Measurements from ENCODE around the gene ING2. TPM values are rescaled to one million over a fixed set of nuclear protein-coding genes. Genes with fewer than 3 reads are reported as not detected.
"Not testable (repeated sequence)": the region's sequence is repeated elsewhere in the genome, so short reads cannot be mapped to it uniquely, and the experiment has no call there.

Gene ING2
- total RNA-seq, 1 donor from 2014 or later: 5.7 TPM

DNA sequence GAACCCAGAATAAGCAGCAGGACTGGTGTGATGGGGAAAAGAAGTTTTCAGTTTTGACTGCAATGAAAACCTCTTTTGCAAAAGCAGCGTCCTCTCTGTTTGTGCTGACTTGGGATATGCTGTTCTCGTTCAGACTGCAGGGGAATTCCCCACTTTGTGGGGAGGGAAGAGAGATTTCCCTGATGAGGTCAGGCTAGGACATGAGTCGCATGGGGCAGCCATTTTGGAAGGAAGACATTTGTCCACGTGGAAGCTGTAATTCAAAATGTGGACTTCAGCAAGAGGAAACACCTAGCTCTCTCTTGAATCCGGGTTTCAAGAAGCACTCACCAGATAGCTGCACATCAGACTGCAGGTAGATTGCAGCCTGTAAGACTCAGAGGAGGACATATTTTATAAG is 39.3 kb downstream of the ING2 start:
- peaks cover 0 to 3% (median 0%) of the 10 kb centered on the region in 3 donors for H3K9me3 ChIP-seq (ENCODE audit: control insufficient read depth in 3 of 3, low read length in 3 of 3)
- no peak overlapping the region for H3K9ac ChIP-seq (ENCODE audit: low read depth in 1 of 3, low read length in 3 of 3)
- peaks cover 0 to 3% (median 0%) of the 10 kb centered on the region in 3 donors for H3K27me3 ChIP-seq (ENCODE audit: control insufficient read depth in 3 of 3, insufficient read depth in 3 of 3, low read length in 3 of 3)

DNA sequence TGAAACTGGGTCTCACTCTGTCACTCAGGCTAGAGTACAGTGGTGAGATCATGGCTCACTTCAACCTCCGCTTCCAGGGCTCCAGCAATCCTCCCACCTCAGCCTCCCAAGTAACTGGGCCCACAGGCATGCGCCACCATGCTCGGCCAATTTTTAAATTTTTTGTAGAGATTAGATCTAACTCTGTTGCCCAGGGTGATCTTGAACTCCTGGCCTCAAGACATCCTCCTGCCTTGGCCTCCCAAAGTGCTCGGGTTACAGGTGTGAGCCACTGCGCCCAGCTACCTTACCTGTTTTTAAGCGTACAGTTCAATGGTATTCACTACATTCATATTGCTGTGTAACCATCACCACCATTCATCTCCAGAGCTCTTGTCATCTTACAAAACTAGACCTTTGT is 41.5 kb downstream of the ING2 start:
- H3K9me3 ChIP-seq (ENCODE audit: control insufficient read depth in 3 of 3, low read length in 3 of 3): peaks cover 0 to 3% (median 0%) of the 10 kb centered on the region in 3 donors
- no peaks in the 10 kb centered on the region for H3K4me1 ChIP-seq (ENCODE audit: control insufficient read depth in 3 of 3, insufficient read depth in 3 of 3, low read length in 3 of 3)
- H3K27me3 ChIP-seq (ENCODE audit: control insufficient read depth in 3 of 3, insufficient read depth in 3 of 3, low read length in 3 of 3): peaks cover 0 to 4% (median 0%) of the 10 kb centered on the region in 3 donors
- H3K4me3 ChIP-seq (ENCODE audit: low read length in 3 of 3): no peak overlapping the region
- no peaks in the 10 kb centered on the region for H3K36me3 ChIP-seq (ENCODE audit: control insufficient read depth in 3 of 3, insufficient read depth in 3 of 3, low read length in 3 of 3)
- H3K27ac ChIP-seq (ENCODE audit: low read depth, low read length): no peak overlapping the region
- H3K9ac ChIP-seq (ENCODE audit: low read depth in 1 of 3, low read length in 3 of 3): no peak overlapping the region

More for the DNA sequence above, 39.3 kb downstream of the ING2 start:
- H3K36me3 ChIP-seq (ENCODE audit: control insufficient read depth in 3 of 3, insufficient read depth in 3 of 3, low read length in 3 of 3): no peaks in the 10 kb centered on the region
- H3K4me3 ChIP-seq (ENCODE audit: low read length in 3 of 3): no peak overlapping the region
- H3K4me1 ChIP-seq (ENCODE audit: control insufficient read depth in 3 of 3, insufficient read depth in 3 of 3, low read length in 3 of 3): peaks cover 0 to 4% (median 0%) of the 10 kb centered on the region in 3 donors
- H3K27ac ChIP-seq (ENCODE audit: low read depth, low read length): no peak overlapping the region

DNA sequence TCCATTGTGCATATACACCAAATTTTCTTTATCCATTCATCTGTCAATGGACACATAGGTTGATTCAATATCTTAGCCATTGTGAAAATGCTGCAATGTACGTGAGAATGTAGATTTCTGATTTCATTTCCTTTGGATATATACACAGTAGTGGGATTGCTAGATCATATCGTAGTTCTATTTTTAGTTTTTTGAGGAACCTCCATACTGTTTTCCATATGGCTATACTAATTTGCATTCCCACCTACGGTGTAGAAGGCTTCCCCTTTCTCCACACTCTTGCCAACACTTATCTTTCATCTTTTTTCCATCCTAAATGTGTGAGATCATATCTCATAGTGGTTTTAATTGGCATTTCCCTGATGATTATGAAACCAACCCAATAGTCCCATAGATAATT is 43.4 kb downstream of the ING2 start:
- peaks cover 0 to 3% (median 0%) of the 10 kb centered on the region in 3 donors for H3K9me3 ChIP-seq (ENCODE audit: control insufficient read depth in 3 of 3, low read length in 3 of 3)
- H3K36me3 ChIP-seq (ENCODE audit: control insufficient read depth in 3 of 3, insufficient read depth in 3 of 3, low read length in 3 of 3): no peaks in the 10 kb centered on the region
- H3K4me3 ChIP-seq (ENCODE audit: low read length in 3 of 3): no peak overlapping the region
- no peaks in the 10 kb centered on the region for H3K4me1 ChIP-seq (ENCODE audit: control insufficient read depth in 3 of 3, insufficient read depth in 3 of 3, low read length in 3 of 3)
- peaks cover 0 to 4% (median 0%) of the 10 kb centered on the region in 3 donors for H3K27me3 ChIP-seq (ENCODE audit: control insufficient read depth in 3 of 3, insufficient read depth in 3 of 3, low read length in 3 of 3)
- H3K9ac ChIP-seq (ENCODE audit: low read depth in 1 of 3, low read length in 3 of 3): no peak overlapping the region
- H3K27ac ChIP-seq (ENCODE audit: low read depth, low read length): no peak overlapping the region

DNA sequence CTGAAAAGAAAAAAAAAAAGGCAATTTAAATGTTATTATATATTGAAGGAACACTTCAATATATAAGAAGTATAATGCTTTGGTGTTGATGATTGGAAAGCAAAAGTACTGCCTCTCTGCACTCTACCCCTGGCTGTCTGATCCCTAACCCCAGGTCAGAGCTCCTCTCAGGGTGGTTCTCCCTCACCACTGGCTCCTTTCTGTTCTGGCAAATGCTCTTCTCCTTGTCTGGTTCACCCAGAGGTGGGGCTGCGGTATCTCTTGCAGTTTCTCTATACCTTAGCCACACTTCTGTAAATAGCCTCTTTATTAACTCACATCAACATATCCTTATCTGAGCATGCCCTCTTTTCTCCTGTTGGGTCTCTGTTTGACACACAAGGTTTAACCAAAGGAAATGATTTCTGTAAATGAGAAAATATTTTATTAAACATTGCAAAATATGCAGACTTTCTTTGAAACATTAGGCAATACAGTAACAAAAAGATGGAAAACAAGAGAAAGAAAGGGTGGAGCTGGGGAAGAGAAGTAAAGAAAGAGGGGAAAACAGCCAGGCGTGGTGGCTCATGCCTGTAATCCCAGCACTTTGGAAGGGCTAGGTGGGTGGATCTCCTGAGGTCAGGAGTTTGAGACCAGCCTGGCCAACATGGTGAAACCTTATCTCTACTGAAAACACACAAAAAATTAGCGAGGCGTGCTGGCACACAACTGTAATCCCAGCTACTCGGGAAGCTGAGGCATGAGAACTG is 45.7 kb downstream of the ING2 start:
- Histone ChIP-seq H3K9me3 (ENCODE audit: control insufficient read depth in 3 of 3, low read length in 3 of 3) (no peaks in the 10 kb centered on the region), H3K36me3 (ENCODE audit: control insufficient read depth in 3 of 3, insufficient read depth in 3 of 3, low read length in 3 of 3) (no peaks in the 10 kb centered on the region), H3K4me1 (ENCODE audit: control insufficient read depth in 3 of 3, insufficient read depth in 3 of 3, low read length in 3 of 3) (no peaks in the 10 kb centered on the region), H3K27me3 (ENCODE audit: control insufficient read depth in 3 of 3, insufficient read depth in 3 of 3, low read length in 3 of 3) (peaks cover 0 to 4% (median 0%) of the 10 kb centered on the region in 3 donors), H3K4me3 (ENCODE audit: low read length in 3 of 3) (no peak overlapping the region), H3K27ac (ENCODE audit: low read depth, low read length) (no peak overlapping the region), H3K9ac (ENCODE audit: low read depth in 1 of 3, low read length in 3 of 3) (no peak overlapping the region)

DNA sequence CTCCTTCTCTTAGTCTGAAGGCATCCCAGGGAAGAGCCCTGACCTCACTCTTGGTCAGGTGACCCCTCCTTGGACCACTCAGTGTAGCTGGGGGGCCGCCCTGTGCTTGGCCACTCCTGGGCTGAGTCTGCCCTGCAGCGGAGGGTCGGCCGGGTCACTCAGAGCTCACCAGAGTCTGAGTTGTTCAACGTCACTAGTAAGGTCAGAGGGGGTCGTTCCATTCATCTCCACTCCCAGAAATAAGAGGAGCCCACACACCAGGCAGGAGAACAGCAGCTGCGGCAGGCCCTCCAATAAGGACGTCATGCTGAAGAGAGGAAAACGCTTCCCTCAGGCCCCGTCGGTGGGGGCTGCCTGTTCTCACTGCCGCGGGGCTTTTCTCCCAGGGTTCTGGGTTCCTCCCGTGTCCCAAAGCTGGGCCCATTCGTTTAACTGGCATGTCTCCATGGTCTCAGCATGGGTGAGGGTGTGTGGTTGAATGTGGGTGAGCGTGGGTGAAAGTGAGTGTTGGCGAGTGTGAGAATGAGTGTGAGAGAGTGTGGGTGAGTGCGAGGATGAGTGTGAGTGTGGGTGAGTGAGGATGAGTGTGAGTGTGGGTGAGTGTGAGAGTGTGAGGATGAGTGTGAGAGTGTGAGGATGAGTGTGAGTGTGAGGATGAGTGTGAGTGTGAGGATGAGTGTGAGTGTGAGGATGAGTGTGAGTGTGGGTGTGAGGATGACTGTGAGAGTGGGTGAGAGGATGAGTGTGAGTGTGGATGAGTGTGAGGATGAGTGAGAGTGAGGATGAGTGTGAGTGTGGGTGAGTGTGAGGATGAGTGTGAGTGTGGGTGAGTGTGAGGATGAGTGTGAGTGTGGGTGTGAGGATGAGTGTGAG is 47.7 kb downstream of the ING2 start:
- no peak overlapping the region for H3K27ac ChIP-seq (ENCODE audit: low read depth, low read length)
- no peaks in the 10 kb centered on the region for H3K36me3 ChIP-seq (ENCODE audit: control insufficient read depth in 3 of 3, insufficient read depth in 3 of 3, low read length in 3 of 3)
- peaks cover 0 to 3% (median 0%) of the 10 kb centered on the region in 3 donors for H3K9me3 ChIP-seq (ENCODE audit: control insufficient read depth in 3 of 3, low read length in 3 of 3)
- no peaks in the 10 kb centered on the region for H3K4me1 ChIP-seq (ENCODE audit: control insufficient read depth in 3 of 3, insufficient read depth in 3 of 3, low read length in 3 of 3)
- H3K9ac ChIP-seq (ENCODE audit: low read depth in 1 of 3, low read length in 3 of 3): no peak overlapping the region
- H3K4me3 ChIP-seq (ENCODE audit: low read length in 3 of 3): no peak overlapping the region
- H3K27me3 ChIP-seq (ENCODE audit: control insufficient read depth in 3 of 3, insufficient read depth in 3 of 3, low read length in 3 of 3): peaks cover 0 to 4% (median 0%) of the 10 kb centered on the region in 3 donors

DNA sequence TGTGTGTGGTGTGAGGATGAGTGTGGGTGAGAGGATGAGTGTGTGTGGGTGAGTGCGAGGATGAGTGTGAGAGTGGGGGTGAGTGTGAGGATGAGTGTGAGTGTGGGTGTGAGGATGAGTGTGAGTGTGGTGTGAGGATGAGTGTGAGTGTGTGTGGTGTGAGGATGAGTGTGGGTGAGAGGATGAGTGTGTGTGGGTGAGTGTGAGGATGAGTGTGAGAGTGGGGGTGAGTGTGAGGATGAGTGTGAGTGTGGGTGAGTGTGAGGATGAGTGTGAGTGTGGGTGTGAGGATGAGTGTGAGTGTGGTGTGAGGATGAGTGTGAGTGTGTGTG is 48.3 kb downstream of the ING2 start:
- H3K36me3 ChIP-seq (ENCODE audit: control insufficient read depth in 3 of 3, insufficient read depth in 3 of 3, low read length in 3 of 3); H3K27ac ChIP-seq (ENCODE audit: low read depth, low read length); H3K9ac ChIP-seq (ENCODE audit: low read depth in 1 of 3, low read length in 3 of 3); H3K9me3 ChIP-seq (ENCODE audit: control insufficient read depth in 3 of 3, low read length in 3 of 3); H3K4me1 ChIP-seq (ENCODE audit: control insufficient read depth in 3 of 3, insufficient read depth in 3 of 3, low read length in 3 of 3); H3K4me3 ChIP-seq (ENCODE audit: low read length in 3 of 3); H3K27me3 ChIP-seq (ENCODE audit: control insufficient read depth in 3 of 3, insufficient read depth in 3 of 3, low read length in 3 of 3): not testable (repeated sequence)

DNA sequence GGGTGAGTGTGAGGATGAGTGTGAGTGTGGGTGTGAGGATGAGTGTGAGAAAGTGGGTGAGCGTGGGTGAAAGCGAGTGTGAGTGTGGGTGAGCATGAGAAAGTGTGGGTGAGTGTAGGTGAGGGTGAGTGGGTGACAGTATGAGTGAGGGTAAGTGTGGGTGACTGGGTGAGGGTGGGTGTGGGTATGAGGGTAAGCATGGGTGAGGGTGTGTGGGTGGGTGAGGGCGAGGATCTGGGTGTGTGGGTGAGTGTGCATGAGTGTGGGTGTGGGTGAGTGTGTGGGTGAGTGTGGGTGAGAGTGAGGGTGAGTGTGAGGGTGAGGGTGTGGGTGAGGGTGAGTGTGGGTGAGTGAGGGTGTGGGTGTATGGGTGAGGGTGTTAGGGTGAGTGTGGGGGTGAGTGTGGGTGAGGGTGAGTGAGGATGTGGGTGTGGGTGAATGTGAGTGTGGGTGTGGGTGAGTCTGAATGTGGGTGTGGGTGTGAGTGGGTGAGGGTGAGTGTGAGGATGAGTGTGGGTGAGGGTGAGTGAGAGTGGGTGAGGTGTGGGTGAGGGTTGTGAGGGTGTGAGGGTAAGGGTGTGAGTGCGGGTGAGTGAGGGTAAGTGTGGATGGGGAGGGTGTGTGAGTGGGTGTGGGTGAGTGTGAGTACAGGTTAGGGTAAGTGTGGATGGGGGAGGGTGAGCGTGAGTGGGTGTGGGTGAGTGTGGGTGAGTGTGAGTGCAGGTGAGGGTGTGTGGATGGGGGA is 48.9 kb downstream of the ING2 start:
- no peaks in the 10 kb centered on the region for H3K36me3 ChIP-seq (ENCODE audit: control insufficient read depth in 3 of 3, insufficient read depth in 3 of 3, low read length in 3 of 3)
- peaks cover 0 to 4% (median 0%) of the 10 kb centered on the region in 3 donors for H3K27me3 ChIP-seq (ENCODE audit: control insufficient read depth in 3 of 3, insufficient read depth in 3 of 3, low read length in 3 of 3)
- H3K9me3 ChIP-seq (ENCODE audit: control insufficient read depth in 3 of 3, low read length in 3 of 3): peaks cover 0 to 3% (median 0%) of the 10 kb centered on the region in 3 donors
- H3K4me1 ChIP-seq (ENCODE audit: control insufficient read depth in 3 of 3, insufficient read depth in 3 of 3, low read length in 3 of 3): no peaks in the 10 kb centered on the region
- H3K27ac ChIP-seq (ENCODE audit: low read depth, low read length): no peak overlapping the region
- H3K4me3 ChIP-seq (ENCODE audit: low read length in 3 of 3): no peak overlapping the region
- H3K9ac ChIP-seq (ENCODE audit: low read depth in 1 of 3, low read length in 3 of 3): no peak overlapping the region

DNA sequence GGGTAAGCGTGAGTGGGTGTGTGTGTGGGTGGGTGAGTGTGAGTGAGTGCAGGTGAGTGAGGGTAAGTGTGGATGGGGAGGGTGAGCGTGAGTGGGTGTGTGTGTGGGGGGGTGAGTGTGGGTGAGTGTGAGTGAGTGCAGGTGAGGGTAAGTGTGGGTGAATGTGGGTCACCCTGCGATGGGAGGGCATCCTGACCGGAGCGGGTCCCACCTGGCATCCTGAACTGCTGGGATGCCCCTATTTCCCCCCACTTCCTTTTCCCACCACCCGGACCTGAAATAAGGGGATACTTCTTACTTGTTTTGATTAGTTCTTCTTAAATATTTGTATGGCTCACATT is 49.5 kb downstream of the ING2 start:
- Histone ChIP-seq H3K27ac (ENCODE audit: low read depth, low read length) (no peak overlapping the region), H3K4me3 (ENCODE audit: low read length in 3 of 3) (no peak overlapping the region), H3K27me3 (ENCODE audit: control insufficient read depth in 3 of 3, insufficient read depth in 3 of 3, low read length in 3 of 3) (no peaks in the 10 kb centered on the region)

DNA sequence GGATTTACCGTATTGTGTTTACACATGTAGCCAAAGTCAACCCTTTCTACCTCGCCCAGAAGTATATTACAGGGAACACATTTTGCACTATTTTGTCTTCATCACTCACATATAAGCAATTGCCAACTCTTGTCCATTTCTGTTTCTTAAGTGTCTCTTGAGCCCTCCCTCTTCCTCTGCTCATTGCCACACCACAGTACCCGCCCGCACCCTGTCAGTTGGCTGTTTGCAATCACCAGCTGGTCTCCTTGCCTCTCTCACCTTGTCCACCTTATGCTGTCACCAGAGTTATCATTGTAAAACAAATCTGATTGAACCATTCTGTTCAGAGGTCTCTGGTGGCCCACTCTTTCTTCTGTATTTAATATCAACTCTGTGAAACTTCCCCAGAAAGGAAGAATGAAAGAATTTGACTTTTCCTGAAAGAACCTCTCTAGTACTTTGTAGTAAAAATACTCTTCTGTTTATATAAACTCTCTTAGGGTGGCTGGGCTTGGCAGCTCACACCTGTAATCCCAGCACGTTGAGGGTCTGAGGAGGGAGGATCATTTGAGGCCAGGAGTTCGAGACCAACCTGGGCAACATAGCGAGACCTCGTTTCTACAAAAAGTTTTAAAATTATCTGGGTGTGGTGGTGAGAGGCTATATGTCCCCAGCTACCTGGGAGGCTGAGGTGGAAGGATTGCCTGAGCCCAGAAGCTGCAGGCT is 50.2 kb downstream of the ING2 start:
- no peaks in the 10 kb centered on the region for H3K36me3 ChIP-seq (ENCODE audit: control insufficient read depth in 3 of 3, insufficient read depth in 3 of 3, low read length in 3 of 3)

More for the DNA sequence above, 49.5 kb downstream of the ING2 start:
- no peaks in the 10 kb centered on the region for H3K4me1 ChIP-seq (ENCODE audit: control insufficient read depth in 3 of 3, insufficient read depth in 3 of 3, low read length in 3 of 3)
- H3K36me3 ChIP-seq (ENCODE audit: control insufficient read depth in 3 of 3, insufficient read depth in 3 of 3, low read length in 3 of 3): no peaks in the 10 kb centered on the region
- H3K9me3 ChIP-seq (ENCODE audit: control insufficient read depth in 3 of 3, low read length in 3 of 3): peaks cover 0 to 3% (median 0%) of the 10 kb centered on the region in 3 donors
- no peak overlapping the region for H3K9ac ChIP-seq (ENCODE audit: low read depth in 1 of 3, low read length in 3 of 3)

More for the DNA sequence above, 50.2 kb downstream of the ING2 start:
- Histone ChIP-seq H3K9ac (ENCODE audit: low read depth in 1 of 3, low read length in 3 of 3) (no peak overlapping the region), H3K27ac (ENCODE audit: low read depth, low read length) (no peak overlapping the region), H3K4me3 (ENCODE audit: low read length in 3 of 3) (no peak overlapping the region), H3K27me3 (ENCODE audit: control insufficient read depth in 3 of 3, insufficient read depth in 3 of 3, low read length in 3 of 3) (no peaks in the 10 kb centered on the region), H3K4me1 (ENCODE audit: control insufficient read depth in 3 of 3, insufficient read depth in 3 of 3, low read length in 3 of 3) (no peaks in the 10 kb centered on the region), H3K9me3 (ENCODE audit: control insufficient read depth in 3 of 3, low read length in 3 of 3) (peaks cover 0 to 3% (median 0%) of the 10 kb centered on the region in 3 donors)

All from skeletal muscle tissue (tissue), 4 donors.